IMR-90 (cell line): ENCODE data around the gene CCDC28B. TPM values are rescaled to one million over a fixed set of nuclear protein-coding genes. Genes with fewer than 3 reads are reported as not detected.

Experiments used
- ATAC-seq: fragments of 200-7000 bp; cut with Tn5 transposase; 2 replicates; pipeline ENCODE4 v1.9.1; 2020; ENCODE audit warnings: low read depth, mild to moderate bottlenecking, moderate library complexity
- BruUV-seq: library from RNA; stranded (reverse); fragments of 400-500 nt; replicated peaks from 2 replicates; lab custom pipeline; 2021; lab: Mats Ljungman, UMichigan
- CTCF ChIA-PET: fragments of 300-600 bp; formaldehyde crosslinking; extraction: SDS; loops from one replicate; lab custom pipeline; 2021; ENCODE audit warnings: antibody characterized with exemption; lab: Yijun Ruan, JAX
- POLR2A ChIA-PET: fragments of 300-600 bp; sonication (Branson Sonifier 250); formaldehyde crosslinking; loops from one replicate; lab custom pipeline; 2022; ENCODE audit warnings: antibody characterized with exemption; ENCODE audit not compliant: unreplicated experiment; lab: Charles Lee
- DNase-seq: peaks from one replicate; pipeline ENCODE4 v3.0.0; 2013
- H2AFZ ChIP-seq: replicated peaks from 2 replicates; pipeline ENCODE3; 2013; ENCODE audit warnings: low read length, mild to moderate bottlenecking; ENCODE audit not compliant: poor library complexity
- H2AK5ac ChIP-seq: 2 replicates; pipeline ENCODE4 v1.6.1; 2013; ENCODE audit warnings: low read depth, low read length, inconsistent platforms
- H2AK9ac ChIP-seq: replicated peaks from 2 replicates; pipeline ENCODE3; 2013; ENCODE audit warnings: mild to moderate bottlenecking, low read depth, low read length, moderate library complexity; ENCODE audit not compliant: poor library complexity
- H2BK120ac ChIP-seq: 2 replicates; pipeline ENCODE4 v1.6.1; 2013; ENCODE audit warnings: low read depth, low read length, inconsistent platforms
- H2BK15ac ChIP-seq: 3 replicates; pipeline ENCODE4 v1.6.1; 2013; ENCODE audit warnings: low read depth, low read length, inconsistent platforms
- H2BK20ac ChIP-seq: 2 replicates; pipeline ENCODE4 v1.6.1; 2013; ENCODE audit warnings: low read depth, mild to moderate bottlenecking, inconsistent platforms, low read length, moderate library complexity
- H2BK5ac ChIP-seq: 2 replicates; pipeline ENCODE4 v1.6.1; 2013; ENCODE audit warnings: mild to moderate bottlenecking, low read depth, low read length, inconsistent platforms; ENCODE audit not compliant: poor library complexity, severe bottlenecking
- H3K14ac ChIP-seq: replicated peaks from 2 replicates; pipeline ENCODE4 v1.6.1; 2013; ENCODE audit warnings: low read depth, low read length, inconsistent platforms
- H3K18ac ChIP-seq: 2 replicates; pipeline ENCODE4 v1.6.1; 2013; ENCODE audit warnings: low read depth, low read length, control low read depth
- H3K23ac ChIP-seq: 2 replicates; pipeline ENCODE4 v1.6.1; 2013; ENCODE audit warnings: low read depth, low read length, inconsistent platforms
- H3K27ac ChIP-seq: 2 replicates; pipeline ENCODE4 v1.5.1; 2013; ENCODE audit warnings: mild to moderate bottlenecking, control low read depth, low read length; ENCODE audit not compliant: insufficient read depth
- H3K27me3 ChIP-seq: 2 replicates; pipeline ENCODE4 v1.6.1; 2013; ENCODE audit warnings: low read length; ENCODE audit not compliant: control insufficient read depth, insufficient read depth
- H3K36me3 ChIP-seq: 2 replicates; pipeline ENCODE4 v1.6.1; 2013; ENCODE audit warnings: low read length, mixed read lengths; ENCODE audit not compliant: control insufficient read depth, insufficient read depth
- H3K4ac ChIP-seq: 2 replicates; pipeline ENCODE4 v1.6.1; 2013; ENCODE audit warnings: low read depth, low read length, inconsistent platforms
- H3K4me1 ChIP-seq: 2 replicates; pipeline ENCODE4 v1.6.1; 2013; ENCODE audit warnings: low read length, mixed read lengths; ENCODE audit not compliant: control insufficient read depth, insufficient read depth
- H3K4me2 ChIP-seq: 2 replicates; pipeline ENCODE4 v1.6.1; 2013; ENCODE audit warnings: low read depth, mild to moderate bottlenecking, control low read depth, low read length, moderate library complexity
- H3K4me3 ChIP-seq: 2 replicates; pipeline ENCODE4 v1.5.1; 2013; ENCODE audit warnings: low read depth, mild to moderate bottlenecking, control low read depth, low read length, moderate library complexity; ENCODE audit not compliant: insufficient read depth
- H3K56ac ChIP-seq: 2 replicates; pipeline ENCODE4 v1.6.1; 2013; ENCODE audit warnings: low read length, inconsistent platforms; ENCODE audit not compliant: insufficient read depth; ENCODE audit errors: extremely low read depth
- H3K79me1 ChIP-seq, 2 experiments: 2 replicates each; pipeline ENCODE4 v1.6.1; 2013; ENCODE audit warnings: low read length in 2 of 2, inconsistent platforms in 1 of 2, low read depth in 1 of 2
- H3K9ac ChIP-seq: 2 replicates; pipeline ENCODE4 v1.6.1; 2013; ENCODE audit warnings: low read depth, low read length, control low read depth
- H3K9me1 ChIP-seq: 2 replicates; pipeline ENCODE4 v1.6.1; 2013; ENCODE audit warnings: low read length, inconsistent platforms; ENCODE audit not compliant: insufficient read depth
- H3K9me3 ChIP-seq: 2 replicates; pipeline ENCODE4 v1.6.1; 2013; ENCODE audit warnings: low read length; ENCODE audit not compliant: control insufficient read depth, insufficient read depth
- H4K20me1 ChIP-seq: 2 replicates; pipeline ENCODE4 v1.6.1; 2013; ENCODE audit warnings: low read length, inconsistent platforms; ENCODE audit not compliant: insufficient read depth
- H4K5ac ChIP-seq: 2 replicates; pipeline ENCODE4 v1.6.1; 2013; ENCODE audit warnings: mild to moderate bottlenecking, low read depth, low read length, control low read depth
- H4K8ac ChIP-seq, 2 experiments: 2 replicates each; pipeline ENCODE4 v1.6.1; 2013; ENCODE audit warnings: low read depth in 2 of 2, low read length in 2 of 2, control low read depth in 1 of 2, inconsistent platforms in 1 of 2
- H4K91ac ChIP-seq: 2 replicates; pipeline ENCODE4 v1.6.1; 2013; ENCODE audit warnings: low read depth, low read length, inconsistent platforms; ENCODE audit not compliant: insufficient read depth
- MAFK ChIP-seq: IDR thresholded peaks from 2 replicates; pipeline ENCODE4 v1.6.1; 2012; ENCODE audit warnings: low read depth, low read length, improper control_type of control experiment
- RAD21 ChIP-seq: IDR thresholded peaks from 2 replicates; pipeline ENCODE4 v1.6.1; 2012; ENCODE audit warnings: low read length, improper control_type of control experiment
- USF2 ChIP-seq: fragments of 150-350 bp; IDR thresholded peaks from 2 replicates; pipeline ENCODE4 v1.6.1; 2017; ENCODE audit warnings: mild to moderate bottlenecking, antibody characterized with exemption, low read length, low read depth
- WGBS, 2 experiments: methylation state at CpG; one replicate each; pipeline versions ENCODE4 v1.1.5 to v1.1.7; 2013; ENCODE audit warnings: missing lambda C conversion rate in 2 of 2; ENCODE audit not compliant: insufficient read length in 1 of 2; ENCODE audit errors: extremely low coverage in 2 of 2; 5-methylcytosine and 5-hydroxymethylcytosine counted together
- dilution Hi-C: fragments of 300-500 bp; cut with HindIII; formaldehyde crosslinking; loops from one replicate; pipeline ENCODE4 v1.14.3; 2018; ENCODE audit warnings: low sequenced_read_pairs; ENCODE audit not compliant: unreplicated experiment
- in situ Hi-C: fragments of 300-500 bp; cut with MboI; formaldehyde crosslinking; loops from 3 replicates; pipeline ENCODE4 v1.14.3; 2019; ENCODE audit warnings: low sequenced_read_pairs, inconsistent platforms, mixed read lengths
- intact Hi-C: fragments of 100-400 bp; cut with micrococcal nuclease; formaldehyde crosslinking; loops from 2 replicates; pipeline ENCODE4 v1.10.0; 2022
- polyA plus RNA-seq, 3 experiments: library from polyadenylated mRNA; depleted of rRNA; stranded (reverse); fragments of >200 nt; gene quantifications; 2 replicates each; pipeline ENCODE4 v1.2.3, GENCODE V29; 2012; ENCODE audit warnings: low replicate concordance in 1 of 3
- total RNA-seq: library from RNA; depleted of rRNA; stranded (reverse); fragments of >200 nt; gene quantifications from 2 replicates; pipeline ENCODE4 v1.2.3, GENCODE V29; 2012

The CCDC28B gene
- total and polyA plus RNA-seq, 2 of the 4 experiments (the other 2 are of a cell fraction) = 17.2 to 18.4 TPM

GRCh38 chr1:32150847-32151246, 49.5 kb upstream of the CCDC28B start:
- Histone ChIP-seq H3K14ac (no peak overlapping the region), H2BK15ac (no peak overlapping the region), H2AK5ac (no peak overlapping the region), H3K18ac (no peak overlapping the region), H3K9ac (no peak overlapping the region), H4K91ac (no peak overlapping the region), H2AFZ (no peak overlapping the region), H3K4me1 (peaks cover 8% of the 10 kb centered on the region), H3K4me3 (no peak overlapping the region), H4K8ac (no peak overlapping the region), H3K36me3 (peaks cover 6% of the 10 kb centered on the region; the same call in 1 of the 2 replicates), H2BK120ac (no peak overlapping the region), H3K4ac (no peak overlapping the region), H3K27me3 (no peaks in the 10 kb centered on the region), H2BK5ac (no peak overlapping the region), H2AK9ac (no peak overlapping the region), H3K4me2 (no peak overlapping the region; the same call in 1 of the 2 replicates), H2BK20ac (no peak overlapping the region), H4K20me1 (peaks cover 36% of the 10 kb centered on the region), H3K79me1 (peaks cover 26 to 70% of the 10 kb centered on the region in 2 experiments), H3K9me1 (peaks cover 13% of the 10 kb centered on the region), H3K9me3 (no peaks in the 10 kb centered on the region), H4K5ac (no peak overlapping the region), H3K23ac (0 out of 2 replicates have a peak overlapping the region, but pooled peaks have one; percentile 72), H3K56ac (no peak overlapping the region), H3K27ac (no peak overlapping the region)
- TF ChIP-seq MAFK = no peak
- no peak for TF ChIP-seq RAD21
- TF ChIP-seq USF2 = no peak
- ATAC-seq = peak; percentile 31; the same call in 1 of the 2 replicates
- peak; percentile 15 for DNase-seq
- ChIA-PET CTCF (interaction anchor here (0.6 to 1.1 kb wide), 5 partner anchors 8 to 70 kb away, joined by 3 to 4 read pairs (median 3); partner anchors contain the start of gene KPNA6), POLR2A (no interaction called here)
- BruUV-seq = no TSS peak
- WGBS, 2 experiments = 90% methylated on average over 3 of the region's 9 CpGs; no CpG with 5 or more reads in 1 of the 2 experiments
- intact Hi-C loops = no loop called here
- in situ Hi-C loops = no loop called here
- dilution Hi-C loops = no loop called here
